Smooth muscle cell of the brain vasculature (primary cell): ENCODE results near the gene PCGF1.

ENCODE experiments used
- DNase-seq: peaks from one replicate; pipeline ENCODE4 v3.0.0-alpha.2; 2012; ENCODE audit warnings: low read depth, low spot score

The PCGF1 gene

DNA sequence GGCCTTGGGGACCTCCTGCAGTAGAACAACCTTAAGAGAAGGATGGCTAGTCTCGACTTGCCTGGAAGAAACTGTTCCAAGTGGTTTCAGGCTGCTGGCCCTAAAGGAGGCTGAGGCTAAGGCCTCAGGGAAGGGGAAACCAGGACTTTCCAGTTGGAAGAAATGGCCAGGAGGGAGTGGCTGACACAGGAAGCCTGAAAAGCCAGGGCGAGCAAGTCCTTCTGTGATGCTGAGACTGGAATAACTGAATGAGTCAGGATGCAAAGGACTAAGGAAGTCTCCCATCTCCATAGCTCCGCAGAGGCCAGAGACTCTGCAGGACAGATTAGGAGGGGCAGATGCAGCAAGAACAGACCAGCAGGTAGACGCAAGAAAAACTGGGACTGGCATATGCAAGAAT, 29.6 kb upstream of the PCGF1 start:
- DNase-seq: no peak

- DNase-seq: no peak
Observed at GRCh38 chr2:74536166-74536950, 28.9 kb upstream of the PCGF1 start.

GRCh38 chr2:74535440-74535965, 28.0 kb upstream of the PCGF1 start:
- no peak for DNase-seq

DNA sequence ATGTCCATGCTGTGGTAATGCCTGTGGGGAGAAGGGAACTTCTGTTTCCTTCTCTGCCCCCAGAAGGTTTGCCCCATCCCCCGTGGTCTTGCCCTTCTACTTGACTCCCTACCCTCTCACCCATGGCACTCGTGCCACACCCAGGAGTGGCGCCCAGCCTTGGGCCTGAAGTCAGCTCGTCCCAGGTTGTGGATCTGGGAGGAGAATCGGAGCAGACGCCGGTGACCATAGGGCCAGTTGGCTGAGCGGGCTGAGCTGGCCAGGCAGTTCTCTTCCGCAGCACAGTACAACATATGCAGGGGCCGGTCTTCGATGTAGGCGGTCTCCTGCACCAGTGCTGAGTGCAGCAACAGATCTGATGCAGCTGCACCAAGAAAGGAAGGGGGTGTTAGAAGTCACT, 26.9 kb upstream of the PCGF1 start:
- no peak for DNase-seq

GRCh38 chr2:74533464-74533863, 26.0 kb upstream of the PCGF1 start:
- no peak for DNase-seq

GRCh38 chr2:74532222-74532621, 24.7 kb upstream of the PCGF1 start:
- no peak for DNase-seq

DNA sequence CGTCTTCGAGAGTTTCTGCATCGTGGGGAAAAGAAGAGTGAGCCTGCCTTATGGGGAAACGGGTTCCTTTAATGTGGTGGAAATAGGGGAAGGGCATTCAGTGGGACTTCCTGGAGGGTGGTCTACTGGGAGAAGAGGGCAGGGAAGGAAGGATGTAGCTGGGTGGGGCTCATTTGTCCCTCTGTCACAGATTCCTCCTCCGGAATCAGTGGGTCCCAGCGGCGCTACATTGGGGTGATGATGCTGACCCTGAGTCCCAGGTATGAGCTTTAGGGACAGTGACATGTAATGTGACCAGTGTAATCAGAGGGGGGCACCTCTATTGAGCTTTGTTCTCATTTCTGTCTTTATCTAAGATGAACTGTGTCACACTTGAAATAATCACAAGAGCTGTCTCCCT, 24.2 kb upstream of the PCGF1 start:
- no peak for DNase-seq

DNA sequence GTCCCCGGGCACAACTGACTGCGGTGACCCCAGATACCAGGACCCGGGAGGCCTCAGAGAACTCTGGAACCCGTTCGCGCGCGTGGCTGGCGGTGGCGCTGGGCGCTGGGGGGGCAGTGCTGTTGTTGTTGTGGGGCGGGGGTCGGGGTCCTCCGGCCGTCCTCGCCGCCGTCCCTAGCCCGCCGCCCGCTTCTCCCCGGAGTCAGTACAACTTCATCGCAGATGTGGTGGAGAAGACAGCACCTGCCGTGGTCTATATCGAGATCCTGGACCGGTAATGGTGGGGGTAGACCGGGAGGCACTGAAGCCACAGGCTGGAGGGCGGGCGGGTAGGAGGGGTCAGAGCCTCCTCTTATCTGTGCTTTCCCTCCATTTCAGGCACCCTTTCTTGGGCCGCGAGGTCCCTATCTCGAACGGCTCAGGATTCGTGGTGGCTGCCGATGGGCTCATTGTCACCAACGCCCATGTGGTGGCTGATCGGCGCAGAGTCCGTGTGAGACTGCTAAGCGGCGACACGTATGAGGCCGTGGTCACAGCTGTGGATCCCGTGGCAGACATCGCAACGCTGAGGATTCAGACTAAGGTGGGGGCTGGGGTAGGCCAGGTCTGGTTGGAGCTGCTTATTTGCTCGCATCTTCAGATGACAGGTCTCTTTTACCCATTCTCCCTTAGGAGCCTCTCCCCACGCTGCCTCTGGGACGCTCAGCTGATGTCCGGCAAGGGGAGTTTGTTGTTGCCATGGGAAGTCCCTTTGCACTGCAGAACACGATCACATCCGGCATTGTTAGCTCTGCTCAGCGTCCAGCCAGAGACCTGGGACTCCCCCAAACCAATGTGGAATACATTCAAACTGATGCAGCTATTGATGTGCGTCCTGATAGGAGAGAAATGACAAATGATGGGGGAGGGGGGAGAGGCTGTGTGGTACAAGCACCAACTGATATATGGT, 23.0 kb upstream of the PCGF1 start:
- no peak for DNase-seq

DNA sequence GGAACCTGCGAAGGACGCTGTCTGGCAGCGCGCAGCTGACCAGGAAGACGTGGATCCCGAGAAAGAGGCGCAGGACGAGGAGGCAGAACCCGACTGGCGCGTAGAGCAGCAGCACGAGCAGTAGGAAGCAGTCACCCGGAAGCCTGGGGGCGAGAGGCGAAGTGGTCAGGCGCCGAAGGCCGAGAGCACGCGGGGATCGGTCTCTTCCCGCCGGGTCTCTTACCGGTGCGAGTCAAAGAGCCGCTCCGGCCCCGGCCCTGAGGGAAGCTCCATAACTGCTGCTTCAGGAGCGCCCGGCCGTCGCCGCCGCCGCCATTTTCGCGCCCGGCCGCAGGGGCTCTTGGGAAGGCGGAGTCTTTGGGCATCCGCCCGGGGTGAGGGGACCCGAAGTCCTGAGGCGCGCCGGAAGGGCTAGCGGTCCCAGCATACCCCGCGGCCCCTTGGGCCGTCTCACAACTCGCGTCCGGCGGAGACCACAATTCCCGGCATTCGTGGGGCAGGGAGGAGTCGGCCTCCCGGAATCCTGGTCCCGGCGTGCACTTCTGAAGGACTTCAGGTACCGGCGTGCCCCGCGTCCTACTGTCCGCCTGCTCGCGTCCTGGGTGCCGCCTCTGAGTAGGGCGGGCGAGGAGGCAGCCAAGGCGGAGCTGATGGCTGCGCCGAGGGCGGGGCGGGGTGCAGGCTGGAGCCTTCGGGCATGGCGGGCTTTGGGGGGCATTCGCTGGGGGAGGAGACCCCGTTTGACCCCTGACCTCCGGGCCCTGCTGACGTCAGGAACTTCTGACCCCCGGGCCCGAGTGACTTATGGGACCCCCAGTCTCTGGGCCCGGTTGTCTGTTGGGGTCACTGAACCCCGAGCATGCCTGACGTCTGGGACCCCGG, 22.1 kb upstream of the PCGF1 start, which contains the start of the genes AUP1 and HTRA2:
TSS of gene AUP1 (minus strand) at position 350 of the 882 bp plus-strand sequence. CDS start at position 273, 77 bp downstream.
TSS of gene HTRA2 (plus strand) at position 577 of the 882 bp plus-strand sequence. CDS start at position 651, 74 bp downstream.
- peak; percentile 99 for DNase-seq

GRCh38 chr2:74528600-74529356, 21.3 kb upstream of the PCGF1 start:
- DNase-seq: no peak

GRCh38 chr2:74527741-74528140, 20.2 kb upstream of the PCGF1 start:
- no peak for DNase-seq

DNA sequence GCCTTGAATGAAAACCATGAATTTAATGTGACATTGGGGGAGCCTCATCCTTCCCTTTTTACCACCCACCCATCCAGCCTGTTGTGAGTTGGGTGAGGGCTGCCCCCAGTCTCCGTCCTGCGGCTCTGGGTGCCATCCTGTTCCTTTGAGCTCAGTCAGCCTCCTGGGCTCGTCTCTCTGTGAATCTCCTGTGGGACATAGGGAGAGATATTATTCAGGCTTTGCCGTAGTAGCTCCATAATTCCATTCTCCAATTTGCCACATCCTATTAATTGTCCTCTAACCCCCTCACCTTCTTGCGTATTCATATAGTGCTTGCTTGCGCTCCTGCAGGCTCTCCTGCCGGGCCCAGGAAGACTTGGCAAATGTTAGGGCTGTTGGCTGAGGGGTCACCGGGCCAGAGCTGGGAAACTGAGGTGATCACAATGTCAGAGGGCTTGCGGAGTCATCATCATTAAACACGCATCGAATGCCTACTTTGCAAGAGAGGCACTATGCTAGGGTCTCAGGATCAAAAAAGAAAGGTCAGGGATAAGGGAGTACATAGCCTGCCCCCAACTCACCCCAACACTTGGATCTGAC, 19.2 kb upstream of the PCGF1 start:
- no peak for DNase-seq

DNA sequence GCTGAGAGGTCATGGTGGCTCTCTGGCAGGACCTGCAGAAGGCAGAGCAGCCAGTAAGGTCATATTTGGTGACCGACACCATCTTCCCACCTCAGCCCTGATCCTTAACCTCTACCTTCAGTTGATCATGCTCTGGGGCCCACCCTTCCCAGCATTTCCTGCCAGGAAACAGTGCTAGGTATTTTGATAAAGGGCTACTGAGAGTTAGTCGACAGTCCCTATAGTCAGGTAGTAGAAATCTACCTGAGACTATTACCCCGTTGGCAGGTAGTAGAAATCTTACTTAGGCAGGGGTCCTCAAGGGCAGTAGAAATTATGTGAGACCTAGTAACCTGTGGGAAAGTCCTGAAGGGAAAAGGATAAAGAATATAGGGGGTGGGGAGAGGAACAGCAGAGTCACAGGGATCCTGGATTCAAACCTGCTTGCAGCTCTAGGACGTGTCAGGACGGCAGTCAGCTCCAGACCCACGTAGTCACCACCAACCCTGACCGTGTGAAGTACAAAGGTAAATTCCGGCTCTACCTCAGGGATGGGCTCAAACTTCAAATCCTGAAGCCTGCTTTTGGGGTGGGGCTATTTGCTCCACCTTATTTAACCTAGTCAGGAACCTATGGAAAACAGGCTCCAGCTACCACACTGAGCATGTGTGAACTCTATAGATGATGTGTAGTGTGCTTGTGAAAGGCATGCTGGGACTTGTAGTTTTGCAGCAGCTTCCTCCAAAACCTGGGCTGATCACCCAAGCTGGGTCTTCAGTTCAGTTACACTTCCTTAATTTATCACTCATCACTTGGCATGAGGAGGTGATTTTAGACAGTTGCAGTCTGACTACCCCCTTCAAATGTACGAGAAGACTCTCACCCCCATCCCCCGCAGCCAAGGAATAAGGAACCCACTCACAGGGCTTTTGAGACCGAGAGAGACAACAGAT, 18.5 kb upstream of the PCGF1 start, which contains the start of gene DQX1:
TSS of gene DQX1 (minus strand) at position 515 of the 932 bp plus-strand sequence. CDS start at position 13, 502 bp downstream.
- DNase-seq: no peak

DNA sequence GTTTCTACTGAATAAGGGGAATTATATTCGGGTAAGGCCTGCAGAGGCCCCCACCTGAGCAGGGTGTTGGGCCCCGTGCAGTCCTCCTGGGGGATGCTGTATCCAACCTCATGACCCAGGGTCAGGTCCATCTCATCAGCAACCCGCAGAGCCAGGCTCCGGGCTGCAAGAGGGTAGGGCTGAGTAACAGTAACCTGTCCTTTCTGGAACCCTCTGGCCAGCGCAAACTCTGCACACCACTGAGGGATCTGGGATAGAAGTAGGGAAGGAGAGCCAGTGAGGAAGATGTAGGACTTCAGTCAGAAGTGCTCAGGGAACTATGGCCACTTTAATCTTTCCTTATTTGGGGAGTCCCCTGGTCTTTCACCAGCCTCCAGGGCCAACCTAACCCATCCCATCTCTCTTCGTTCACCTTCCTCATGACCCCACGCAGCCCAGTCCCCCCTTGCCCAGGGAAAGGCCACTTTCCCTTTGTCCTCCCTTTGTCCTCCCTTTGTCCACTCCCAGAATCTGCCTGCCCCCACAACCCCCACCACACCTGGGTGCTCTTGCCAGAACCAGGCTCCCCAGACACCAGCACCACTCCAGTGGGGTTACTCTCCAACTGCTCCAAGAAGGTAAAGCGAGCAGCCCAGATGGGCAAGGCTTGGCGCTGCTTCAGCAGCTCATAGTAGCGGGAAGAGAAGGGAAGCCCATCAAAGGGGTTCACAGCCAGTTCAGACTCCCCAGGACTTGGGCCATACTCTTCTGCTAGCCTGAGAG, 17.6 kb upstream of the PCGF1 start:
- DNase-seq: no peak

- no peak for DNase-seq
Observed at GRCh38 chr2:74524005-74524404, 16.5 kb upstream of the PCGF1 start.

DNA sequence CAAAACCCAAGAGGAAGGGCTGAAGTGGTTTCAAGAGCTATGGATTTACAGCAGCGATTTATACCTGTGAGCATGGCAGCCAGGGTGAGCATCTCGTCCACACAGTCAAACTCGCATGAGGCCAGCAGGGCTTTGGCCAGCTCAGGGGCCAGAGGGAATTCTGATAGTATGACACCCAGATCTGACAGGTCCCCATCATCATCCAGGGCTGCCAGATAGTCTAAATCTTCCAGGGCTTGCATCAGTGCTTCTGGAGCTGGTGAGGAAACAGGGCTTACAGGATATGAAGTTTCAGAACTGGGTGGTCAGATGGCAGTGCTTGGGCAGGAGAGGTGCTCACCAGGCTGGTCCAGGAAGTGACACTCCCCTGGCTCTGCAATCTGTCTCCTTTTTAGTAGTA, 15.0 kb upstream of the PCGF1 start:
- no peak for DNase-seq

DNA sequence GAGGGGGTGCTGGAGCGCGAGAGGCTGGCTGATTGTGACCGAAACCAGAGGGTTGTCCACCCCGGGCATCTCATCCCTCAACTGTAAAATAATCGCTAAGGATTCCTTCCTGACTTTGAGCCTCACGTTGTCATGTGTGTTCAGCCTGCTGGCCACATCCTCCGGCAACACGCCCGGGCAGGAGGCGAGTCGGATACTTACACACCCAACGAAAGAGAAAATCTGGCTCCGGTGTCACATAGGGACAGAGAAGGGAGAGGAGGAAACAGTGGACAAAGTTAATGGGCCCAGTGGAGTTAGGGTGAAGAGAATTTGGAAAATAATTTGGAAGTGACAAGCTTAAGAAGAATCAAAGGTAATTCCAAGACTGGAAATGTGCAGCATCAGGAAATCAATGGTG, 9.2 kb upstream of the PCGF1 start:
- no peak for DNase-seq

GRCh38 chr2:74515981-74516633, 8.6 kb upstream of the PCGF1 start:
- no peak for DNase-seq
